Endothelial cell of umbilical vein (primary cell): ENCODE data around the gene NSUN7. TPM values are rescaled to one million over a fixed set of nuclear protein-coding genes. Genes with fewer than 3 reads are reported as not detected.

Source experiments
- BruUV-seq: library from RNA; stranded (reverse); fragments of 400-500 nt; replicated peaks from 2 replicates; lab custom pipeline; 2021; lab: Mats Ljungman, UMichigan
- CTCF ChIA-PET: fragments of 300-600, 350-600 bp; sonication (Branson Sonifier 250); formaldehyde crosslinking; loops from one replicate; lab custom pipeline; 2021; ENCODE audit warnings: antibody characterized with exemption, inconsistent platforms; lab: Charles Lee
- POLR2A ChIA-PET: fragments of 300-600, 350-600 bp; sonication (Branson Sonifier 250); formaldehyde crosslinking; loops from one replicate; lab custom pipeline; 2021; ENCODE audit warnings: antibody characterized with exemption, inconsistent platforms; lab: Charles Lee
- DNase-seq: peaks from one replicate; pipeline ENCODE4 v3.0.0-alpha.2; 2011; ENCODE audit warnings: low read depth, low spot score
- FAIRE-seq: peaks from 2 replicates; lab custom pipeline; 2011; peaks lifted over from hg19 to GRCh38; lab: Jason Lieb, UNC
- H2AFZ ChIP-seq: 2 replicates; pipeline ENCODE4 v1.6.0; 2012; ENCODE audit warnings: low read depth, low read length, control low read depth, inconsistent platforms
- H3K27ac ChIP-seq: 2 replicates; pipeline ENCODE4 v1.5.1; 2011; ENCODE audit warnings: low read depth, mild to moderate bottlenecking, control low read depth, low read length, moderate library complexity; ENCODE audit not compliant: insufficient read depth
- H3K27me3 ChIP-seq, 2 experiments: 2 replicates each; pipeline versions ENCODE4 v1.6.0 to v1.6.1; 2011; ENCODE audit warnings: low read length in 2 of 2, mixed read lengths in 1 of 2; ENCODE audit not compliant: control insufficient read depth in 2 of 2, insufficient read depth in 2 of 2
- H3K36me3 ChIP-seq, 2 experiments: 2 replicates in 1 of 2; 3 replicates in 1 of 2; pipeline ENCODE4 v1.5.1; 2011; ENCODE audit warnings: low read length in 2 of 2, mild to moderate bottlenecking in 1 of 2, moderate library complexity in 1 of 2; ENCODE audit not compliant: control insufficient read depth in 2 of 2, insufficient read depth in 2 of 2; ENCODE audit errors: extremely low read depth in 1 of 2
- H3K4me1 ChIP-seq: 3 replicates; pipeline ENCODE4 v1.5.1; 2011; ENCODE audit warnings: mild to moderate bottlenecking, low read length; ENCODE audit not compliant: control insufficient read depth, insufficient read depth; ENCODE audit errors: extremely low read depth
- H3K4me2 ChIP-seq: 2 replicates; pipeline ENCODE4 v1.6.1; 2011; ENCODE audit warnings: low read length, control low read depth, mixed read lengths; ENCODE audit not compliant: insufficient read depth
- H3K4me3 ChIP-seq, 3 experiments: fragments of 200-600 bp in 1 of 3; sonication (generic), shearing (Covaris generic) in 1 of 3; replicated peaks in 1 of 3; 2 replicates each; pipeline ENCODE4 v1.5.1; 2011 to 2016; ENCODE audit warnings: control low read depth in 3 of 3, low read length in 3 of 3, mild to moderate bottlenecking in 2 of 3, inconsistent platforms in 1 of 3, low read depth in 1 of 3, moderate library complexity in 1 of 3; ENCODE audit not compliant: insufficient read depth in 1 of 3
- H3K79me2 ChIP-seq: 2 replicates; pipeline ENCODE4 v1.6.0; 2012; ENCODE audit warnings: low read length, inconsistent platforms; ENCODE audit not compliant: control insufficient read depth, insufficient read depth
- H3K9ac ChIP-seq: replicated peaks from 2 replicates; pipeline ENCODE3; 2011; ENCODE audit warnings: low read length, control low read depth; ENCODE audit not compliant: insufficient read depth; ENCODE audit errors: extremely low read depth
- H3K9me1 ChIP-seq: replicated peaks from 3 replicates; pipeline ENCODE4 v1.6.0; 2011; ENCODE audit warnings: mild to moderate bottlenecking, low read length; ENCODE audit not compliant: control insufficient read depth, insufficient read depth; ENCODE audit errors: extremely low read depth
- H3K9me3 ChIP-seq: replicated peaks from 2 replicates; pipeline ENCODE4 v1.5.1; 2012; ENCODE audit warnings: low read length, inconsistent platforms; ENCODE audit not compliant: control insufficient read depth, insufficient read depth
- H4K20me1 ChIP-seq: replicated peaks from 2 replicates; pipeline ENCODE3; 2011; ENCODE audit warnings: mild to moderate bottlenecking, low read length; ENCODE audit not compliant: control insufficient read depth, insufficient read depth; ENCODE audit errors: extremely low read depth
- EZH2 ChIP-seq: IDR thresholded peaks from 2 replicates; pipeline ENCODE4 v1.6.1; 2012; ENCODE audit warnings: borderline replicate concordance, low read depth, mild to moderate bottlenecking, moderate library complexity, low read length, inconsistent platforms; ENCODE audit not compliant: severe bottlenecking
- FOS ChIP-seq: IDR thresholded peaks from 2 replicates; pipeline ENCODE4 v1.6.1; 2011; ENCODE audit warnings: mild to moderate bottlenecking, low read length, moderate library complexity, borderline replicate concordance; ENCODE audit not compliant: insufficient read depth
- GATA2 ChIP-seq: IDR thresholded peaks from 2 replicates; pipeline ENCODE4 v1.7.0; 2011; ENCODE audit warnings: low read depth, mild to moderate bottlenecking, moderate library complexity, mixed read lengths, low read length; ENCODE audit not compliant: insufficient read length, insufficient read depth
- JUN ChIP-seq: IDR thresholded peaks from 2 replicates; pipeline ENCODE4 v1.6.1; 2011; ENCODE audit warnings: borderline replicate concordance, low read depth; ENCODE audit not compliant: insufficient read length, insufficient read depth
- MAX ChIP-seq: IDR thresholded peaks from 2 replicates; pipeline ENCODE4 v1.6.1; 2011; ENCODE audit not compliant: insufficient read depth, insufficient read length
- MYC ChIP-seq: IDR thresholded peaks from one replicate; pipeline ENCODE4 v1.6.1; 2011; ENCODE audit warnings: mild to moderate bottlenecking, low read depth, low read length
- POLR2A ChIP-seq: IDR thresholded peaks from 2 replicates; pipeline ENCODE4 v1.6.1; 2012; ENCODE audit warnings: low read depth, mild to moderate bottlenecking, control low read depth, low read length
- POLR2AphosphoS5 ChIP-seq: IDR thresholded peaks from 2 replicates; pipeline ENCODE4 v1.6.1; 2012; ENCODE audit warnings: low read depth, mild to moderate bottlenecking, control low read depth, low read length, moderate library complexity; ENCODE audit not compliant: insufficient read depth
- dilution Hi-C: fragments of 300-500 bp; cut with MboI; formaldehyde crosslinking; loops from one replicate; pipeline ENCODE4 v1.15.0; 2019; ENCODE audit warnings: low sequenced_read_pairs; ENCODE audit not compliant: extremely low pct_ligation_motif_present
- intact Hi-C: fragments of 100-400 bp; cut with micrococcal nuclease; formaldehyde crosslinking; loops from one replicate; pipeline ENCODE4 v1.10.0; 2022
- polyA plus RNA-seq, 4 experiments: library from polyadenylated mRNA; depleted of rRNA in 3 of 4; stranded (reverse) in 3 of 4; unstranded in 1 of 4; fragments of >200 nt; gene quantifications; 2 replicates each; pipeline versions ENCODE4 v1.2.1 to v1.2.3, GENCODE V29; 2011 to 2012; ENCODE audit warnings: missing spikeins in 1 of 4
- total RNA-seq: library from RNA; stranded (reverse); gene quantifications from 2 replicates; pipeline ENCODE4 v1.2.3, GENCODE V29; 2021
- TF ChIP-seq, protein P1 (sequence below), 2 donors: IDR thresholded peaks; 1 replicate in 1 of 2; 2 replicates in 1 of 2; pipeline ENCODE4 v1.5.1; 2011; ENCODE audit warnings: low read length in 2 of 2, mild to moderate bottlenecking in 2 of 2, moderate library complexity in 2 of 2, control low read depth in 1 of 2, inconsistent platforms in 1 of 2, low read depth in 1 of 2; ENCODE audit not compliant: insufficient read depth in 1 of 2; ENCODE audit errors: extremely low read depth in 1 of 2

NSUN7 gene
- total and polyA plus RNA-seq, 2 donors (not counting 3 experiments of a cell fraction or from before 2014, with no cell fraction given): 0.03 to 0.20 TPM

- Histone ChIP-seq H4K20me1 (no peaks in the 10 kb centered on the region), H3K27me3 (no peaks in the 10 kb centered on the region), H3K79me2 (peaks cover 3% of the 10 kb centered on the region), H3K27ac (no peak overlapping the region), H2AFZ (no peak overlapping the region), H3K4me1 (peaks cover 6% of the 10 kb centered on the region), H3K4me2 (no peak overlapping the region), H3K9me1 (no peaks in the 10 kb centered on the region), H3K36me3 (peaks cover 0 to 4% of the 10 kb centered on the region in 2 experiments), H3K9me3 (no peaks in the 10 kb centered on the region), H3K9ac (no peak overlapping the region), H3K4me3 (no peak overlapping the region)
- intact Hi-C loops: no loop called here
- ChIA-PET POLR2A (interaction anchor here (1.2 kb wide), 1 partner anchor 9 kb away, joined by 4 read pairs; no protein-coding TSS in a partner anchor), CTCF (interaction anchor here (1.2 kb wide), 1 partner anchor 10 kb away, joined by 3 read pairs; no protein-coding TSS in a partner anchor)
- DNase-seq (no peak), FAIRE-seq (no peak)
- no TSS peak for BruUV-seq
- dilution Hi-C loops: no loop called here
- TF ChIP-seq POLR2A (no peak), MYC (no peak), GATA2 (no peak), MAX (no peak), EZH2 (no peak), JUN (no peak), FOS (no peak), POLR2AphosphoS5 (no peak)
- TF ChIP-seq, protein P1, sequence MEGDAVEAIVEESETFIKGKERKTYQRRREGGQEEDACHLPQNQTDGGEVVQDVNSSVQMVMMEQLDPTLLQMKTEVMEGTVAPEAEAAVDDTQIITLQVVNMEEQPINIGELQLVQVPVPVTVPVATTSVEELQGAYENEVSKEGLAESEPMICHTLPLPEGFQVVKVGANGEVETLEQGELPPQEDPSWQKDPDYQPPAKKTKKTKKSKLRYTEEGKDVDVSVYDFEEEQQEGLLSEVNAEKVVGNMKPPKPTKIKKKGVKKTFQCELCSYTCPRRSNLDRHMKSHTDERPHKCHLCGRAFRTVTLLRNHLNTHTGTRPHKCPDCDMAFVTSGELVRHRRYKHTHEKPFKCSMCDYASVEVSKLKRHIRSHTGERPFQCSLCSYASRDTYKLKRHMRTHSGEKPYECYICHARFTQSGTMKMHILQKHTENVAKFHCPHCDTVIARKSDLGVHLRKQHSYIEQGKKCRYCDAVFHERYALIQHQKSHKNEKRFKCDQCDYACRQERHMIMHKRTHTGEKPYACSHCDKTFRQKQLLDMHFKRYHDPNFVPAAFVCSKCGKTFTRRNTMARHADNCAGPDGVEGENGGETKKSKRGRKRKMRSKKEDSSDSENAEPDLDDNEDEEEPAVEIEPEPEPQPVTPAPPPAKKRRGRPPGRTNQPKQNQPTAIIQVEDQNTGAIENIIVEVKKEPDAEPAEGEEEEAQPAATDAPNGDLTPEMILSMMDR (IDR thresholded peaks at IDR 0.05; ENCODE audit: extremely low read depth in 1 of 2, insufficient read depth in 1 of 2, low read depth in 1 of 2, low read length in 2 of 2): no peak
Observed at GRCh38 chr4:40844261-40844660, 94.5 kb downstream of the NSUN7 start.
